GM12891 (cell line): ENCODE measurements around the gene CA5A.

Experiments used
- POLR2A ChIP-seq: IDR thresholded peaks from 2 replicates; pipeline ENCODE4 v1.6.1; 2011; ENCODE audit warnings: low read depth, low read length, control low read depth
- POLR2AphosphoS5 ChIP-seq: IDR thresholded peaks from 2 replicates; pipeline ENCODE4 v1.6.1; 2011; ENCODE audit warnings: low read depth, low read length, control low read depth

DNA sequence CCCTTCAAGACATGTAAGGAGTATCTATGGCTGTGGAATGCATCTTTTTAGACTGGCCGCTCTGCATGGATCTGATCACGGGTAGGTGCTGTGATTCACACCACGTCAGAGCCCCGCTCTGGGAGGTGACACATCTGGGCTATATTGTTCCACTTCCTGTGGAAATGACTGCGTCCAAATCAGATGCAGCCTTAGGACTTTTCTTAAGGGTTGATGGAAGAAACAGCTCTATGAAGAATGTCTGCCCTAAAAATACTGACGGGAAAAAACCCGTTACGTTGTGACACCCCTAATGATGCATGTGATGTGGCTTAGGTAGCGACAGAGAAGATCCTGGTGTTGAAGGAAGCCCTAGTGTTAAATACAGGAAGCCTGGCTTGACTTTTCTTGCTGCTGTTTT, 27.1 kb upstream of the CA5A start:
- TF ChIP-seq POLR2A (no peak), POLR2AphosphoS5 (no peak)
